Effector CD4-positive, alpha-beta T cell (primary cell): ENCODE data around the gene FBLN1.
"Not testable (repeated sequence)": the region's sequence is repeated elsewhere in the genome, so short reads cannot be mapped to it uniquely, and the experiment has no call there.

Experiments
- DNase-seq: peaks from one replicate; pipeline ENCODE4 v3.0.0-alpha.2; 2020

FBLN1 gene

GRCh38 chr22:45616432-45616831 lies 113.7 kb downstream of the FBLN1 start:
- no peak for DNase-seq

GRCh38 chr22:45617948-45618347 lies 115.3 kb downstream of the FBLN1 start:
- DNase-seq: no peak

GRCh38 chr22:45620706-45621105 lies 118.0 kb downstream of the FBLN1 start:
- DNase-seq: no peak

- no peak for DNase-seq
Measured at GRCh38 chr22:45621836-45622600, 119.3 kb downstream of the FBLN1 start.

GRCh38 chr22:45623464-45624145 lies 120.9 kb downstream of the FBLN1 start:
- not testable (repeated sequence) for DNase-seq

- no peak for DNase-seq
Measured at GRCh38 chr22:45626198-45626651, 123.5 kb downstream of the FBLN1 start.

- no peak for DNase-seq
Measured at GRCh38 chr22:45627489-45628233, 125.0 kb downstream of the FBLN1 start.

- DNase-seq: no peak
Measured at GRCh38 chr22:45628515-45628914, 125.8 kb downstream of the FBLN1 start.

- DNase-seq: no peak
Measured at GRCh38 chr22:45629469-45630089, 126.9 kb downstream of the FBLN1 start.

- no peak for DNase-seq
Measured at GRCh38 chr22:45630436-45630835, 127.8 kb downstream of the FBLN1 start.

- no peak for DNase-seq
Measured at GRCh38 chr22:45631140-45631840, 128.6 kb downstream of the FBLN1 start.

GRCh38 chr22:45631841-45632238 lies 129.2 kb downstream of the FBLN1 start:
- DNase-seq: no peak

- no peak for DNase-seq
Measured at GRCh38 chr22:45632791-45633515, 130.3 kb downstream of the FBLN1 start.

GRCh38 chr22:45636683-45637082 lies 134.0 kb downstream of the FBLN1 start:
- DNase-seq: no peak

- no peak for DNase-seq
Measured at GRCh38 chr22:45638197-45638596, 135.5 kb downstream of the FBLN1 start.

- no peak for DNase-seq
Measured at GRCh38 chr22:45638834-45639746, 136.4 kb downstream of the FBLN1 start.

GRCh38 chr22:45639747-45640102 lies 137.0 kb downstream of the FBLN1 start:
- DNase-seq: no peak

GRCh38 chr22:45640291-45640940 lies 137.7 kb downstream of the FBLN1 start:
- no peak for DNase-seq

GRCh38 chr22:45640941-45641621 lies 138.4 kb downstream of the FBLN1 start:
- DNase-seq: no peak

- DNase-seq: no peak
Measured at GRCh38 chr22:45642986-45643385, 140.3 kb downstream of the FBLN1 start.
